Gastroesophageal sphincter (tissue), 4 donors: ENCODE measurements around the gene RNF111. TPM values are rescaled to one million over a fixed set of nuclear protein-coding genes. Genes with fewer than 3 reads are reported as not detected.
A peak's percentile ranks its signal among the peaks of the same experiment; 100 is the strongest.

Experiments used
- ATAC-seq: fragments of 150-250 bp; one replicate; pipeline ENCODE4 v1.9.1; 2016; ENCODE audit warnings: mild to moderate bottlenecking, moderate library complexity
- H3K27ac ChIP-seq, 4 donors: fragments of 200-600 bp; sonication (generic) in 3 of 4; 1 replicate in 3 of 4; 2 replicates in 1 of 4; pipeline ENCODE4 v1.5.1; 2016 to 2019
- H3K27me3 ChIP-seq: fragments of 200-600 bp; sonication (generic); one replicate; pipeline ENCODE4 v1.5.1; 2019
- H3K36me3 ChIP-seq, 2 donors: fragments of 200-600 bp; sonication (generic); one replicate each; pipeline ENCODE4 v1.5.1; 2019; ENCODE audit warnings: control low read depth in 1 of 2
- H3K4me1 ChIP-seq, 3 donors: fragments of 200-600 bp; sonication (generic); 1 replicate in 2 of 3; 2 replicates in 1 of 3; pipeline ENCODE4 v1.5.1; 2016 to 2019; ENCODE audit warnings: control low read depth in 2 of 3
- H3K4me3 ChIP-seq, 2 donors: fragments of 200-600 bp; sonication (generic); one replicate each; pipeline ENCODE4 v1.5.1; 2019; ENCODE audit warnings: mild to moderate bottlenecking in 1 of 2, moderate library complexity in 1 of 2
- H3K9me3 ChIP-seq, 3 donors: fragments of 200-600 bp; sonication (generic); one replicate each; pipeline ENCODE4 v1.5.1; 2017 to 2019; ENCODE audit warnings: control low read depth in 2 of 3
- EP300 ChIP-seq: sonication (generic); formaldehyde crosslinking; IDR thresholded peaks from one replicate; pipeline ENCODE4 v1.6.1; 2017; ENCODE audit warnings: antibody characterized with exemption, mild to moderate bottlenecking
- POLR2A ChIP-seq, 2 donors: fragments of 450-650 bp; IDR thresholded peaks; one replicate each; pipeline ENCODE4 v1.6.1; 2017; ENCODE audit warnings: antibody characterized with exemption in 2 of 2, mild to moderate bottlenecking in 2 of 2, moderate library complexity in 1 of 2
- POLR2AphosphoS5 ChIP-seq: sonication (generic); formaldehyde crosslinking; IDR thresholded peaks from one replicate; pipeline ENCODE4 v1.6.1; 2017; ENCODE audit warnings: antibody characterized with exemption
- WGBS, 2 donors: methylation state at CpG; one replicate each; pipeline ENCODE4 v1.1.5; 2018; ENCODE audit warnings: low coverage in 1 of 2; 5-methylcytosine and 5-hydroxymethylcytosine counted together
- total RNA-seq, 4 donors: library from RNA; depleted of rRNA; stranded (reverse); fragments of >200 nt; gene quantifications; one replicate each; pipeline ENCODE4 v1.1.0, GENCODE V29; 2016
- TF ChIP-seq, protein P1 (sequence below), 4 experiments: fragments of 200-600 bp in 2 of 4; fragments of 450-650 bp in 2 of 4; sonication (generic) in 1 of 4; IDR thresholded peaks; one replicate each; pipeline ENCODE4 v1.5.1; 2017 to 2019; ENCODE audit warnings: antibody characterized with exemption in 4 of 4, mild to moderate bottlenecking in 2 of 4, moderate library complexity in 2 of 4

The RNF111 gene
- total RNA-seq, 4 donors from 2014 or later, result 17.5 to 20.4 (median 18.5) TPM

DNA sequence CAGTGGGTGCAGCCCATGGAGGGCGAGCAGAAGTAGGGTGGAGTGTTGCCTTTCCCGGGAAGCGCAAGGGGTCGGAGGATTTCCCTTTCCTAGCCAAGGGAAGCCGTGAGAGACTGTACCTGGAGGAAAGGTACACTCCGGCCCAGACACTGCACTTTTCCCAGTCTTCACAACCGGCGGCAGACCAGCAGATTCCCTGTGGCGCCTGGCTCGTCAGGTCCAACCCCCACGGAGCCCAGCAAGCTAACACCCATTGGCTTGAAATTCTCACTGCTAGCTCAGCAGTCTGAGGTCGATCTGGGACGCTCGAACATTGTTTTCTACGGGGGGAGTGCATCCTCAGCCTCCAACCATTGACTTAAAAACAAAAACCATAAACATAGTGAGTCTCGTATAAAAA is 144.0 kb downstream of the RNF111 start:
- ATAC-seq, result no peak
- Histone ChIP-seq H3K9me3 (peaks cover 0 to 7% (median 0%) of the 10 kb centered on the region in 3 donors), H3K36me3 (peaks cover 0 to 23% of the 10 kb centered on the region in 2 donors), H3K27me3 (no peaks in the 10 kb centered on the region), H3K27ac (no peak overlapping the region), H3K4me1 (no peaks in the 10 kb centered on the region), H3K4me3 (no peak overlapping the region)
- 93 to 97% methylated on average over 2 to 7 of the region's 16 CpGs for WGBS, 2 donors
- TF ChIP-seq EP300 (no peak), POLR2A (IDR thresholded peaks at IDR 0.05) (no peak), POLR2AphosphoS5 (no peak)
- TF ChIP-seq, protein P1, sequence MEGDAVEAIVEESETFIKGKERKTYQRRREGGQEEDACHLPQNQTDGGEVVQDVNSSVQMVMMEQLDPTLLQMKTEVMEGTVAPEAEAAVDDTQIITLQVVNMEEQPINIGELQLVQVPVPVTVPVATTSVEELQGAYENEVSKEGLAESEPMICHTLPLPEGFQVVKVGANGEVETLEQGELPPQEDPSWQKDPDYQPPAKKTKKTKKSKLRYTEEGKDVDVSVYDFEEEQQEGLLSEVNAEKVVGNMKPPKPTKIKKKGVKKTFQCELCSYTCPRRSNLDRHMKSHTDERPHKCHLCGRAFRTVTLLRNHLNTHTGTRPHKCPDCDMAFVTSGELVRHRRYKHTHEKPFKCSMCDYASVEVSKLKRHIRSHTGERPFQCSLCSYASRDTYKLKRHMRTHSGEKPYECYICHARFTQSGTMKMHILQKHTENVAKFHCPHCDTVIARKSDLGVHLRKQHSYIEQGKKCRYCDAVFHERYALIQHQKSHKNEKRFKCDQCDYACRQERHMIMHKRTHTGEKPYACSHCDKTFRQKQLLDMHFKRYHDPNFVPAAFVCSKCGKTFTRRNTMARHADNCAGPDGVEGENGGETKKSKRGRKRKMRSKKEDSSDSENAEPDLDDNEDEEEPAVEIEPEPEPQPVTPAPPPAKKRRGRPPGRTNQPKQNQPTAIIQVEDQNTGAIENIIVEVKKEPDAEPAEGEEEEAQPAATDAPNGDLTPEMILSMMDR (IDR thresholded peaks at IDR 0.05), result no peak

DNA sequence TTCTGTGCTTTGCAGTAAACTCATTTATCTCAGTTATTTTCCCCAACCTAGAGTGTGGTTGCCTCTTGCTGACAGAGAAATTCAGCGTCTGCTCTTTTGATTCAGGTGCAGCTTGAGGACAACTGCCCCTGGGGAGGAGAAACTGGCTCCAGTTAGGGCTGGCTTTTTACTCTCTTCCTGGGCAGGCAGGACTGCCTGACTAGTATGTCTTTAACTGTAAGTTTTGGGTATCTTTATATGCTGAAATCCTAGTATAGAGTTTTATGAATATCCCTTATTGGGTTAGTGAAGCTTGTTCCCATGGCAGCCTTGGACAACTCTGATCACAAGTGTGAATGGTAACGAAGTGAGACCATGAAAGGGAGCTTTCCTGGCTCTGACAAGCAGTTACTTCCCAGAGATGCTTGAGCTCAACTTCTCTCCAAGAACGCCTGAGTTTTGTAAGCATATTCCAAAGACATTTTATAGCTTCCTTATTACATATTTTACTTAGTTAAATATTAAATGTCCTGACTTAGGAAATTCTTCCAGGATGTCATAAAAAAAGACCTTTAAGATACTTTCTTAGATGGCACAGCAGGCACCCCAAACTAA is 144.6 kb downstream of the RNF111 start:
- H3K36me3 ChIP-seq, result peaks cover 0 to 30% of the 10 kb centered on the region in 2 donors
- no peaks in the 10 kb centered on the region for H3K27me3 ChIP-seq
- no peak overlapping the region for H3K27ac ChIP-seq
- 84 to 95% methylated on average over 3 of the region's 3 CpGs for WGBS, 2 donors
- no peak overlapping the region for H3K4me3 ChIP-seq
- H3K4me1 ChIP-seq, result no peaks in the 10 kb centered on the region
- H3K9me3 ChIP-seq, result peaks cover 0 to 1% (median 0%) of the 10 kb centered on the region in 3 donors
- no peak for TF ChIP-seq POLR2A (IDR thresholded peaks at IDR 0.05)
- TF ChIP-seq EP300, result no peak
- TF ChIP-seq POLR2AphosphoS5, result no peak
- TF ChIP-seq, protein P1 (IDR thresholded peaks at IDR 0.05), result no peak
- no peak for ATAC-seq

DNA sequence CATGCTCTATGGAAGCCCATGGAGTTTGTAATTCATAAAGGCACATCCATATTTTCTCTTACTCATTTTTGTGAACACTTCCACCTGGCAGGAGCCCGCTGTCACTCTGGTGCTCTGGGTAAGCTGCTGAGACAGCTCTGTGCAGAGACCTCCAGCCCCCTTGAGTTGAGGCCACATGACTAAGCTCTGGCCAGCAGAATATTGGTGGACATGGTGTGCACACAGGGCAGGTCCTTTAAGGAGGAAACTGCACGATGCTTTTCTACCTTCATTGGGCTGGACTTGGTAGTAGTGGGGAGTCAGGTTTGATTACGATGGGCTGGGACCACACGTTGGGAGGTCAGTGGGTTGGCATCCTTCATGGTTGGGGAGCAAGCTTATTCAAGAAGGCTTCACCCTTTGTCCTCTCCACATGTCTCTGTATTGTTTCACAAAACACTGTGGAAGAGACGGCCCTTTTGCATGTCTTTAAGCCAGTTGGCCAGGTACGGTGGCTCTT is 146.5 kb downstream of the RNF111 start:
- no peak overlapping the region for H3K4me3 ChIP-seq
- no peaks in the 10 kb centered on the region for H3K9me3 ChIP-seq
- no peaks in the 10 kb centered on the region for H3K4me1 ChIP-seq
- peaks cover 0 to 49% of the 10 kb centered on the region in 2 donors for H3K36me3 ChIP-seq
- no peaks in the 10 kb centered on the region for H3K27me3 ChIP-seq
- H3K27ac ChIP-seq, result no peak overlapping the region
- ATAC-seq, result no peak
- WGBS, 2 donors, result 90 to 100% methylated on average over 1 to 2 of the region's 6 CpGs
- TF ChIP-seq EP300, result no peak
- TF ChIP-seq POLR2A (IDR thresholded peaks at IDR 0.05), result no peak
- TF ChIP-seq, protein P1 (IDR thresholded peaks at IDR 0.05), result no peak
- no peak for TF ChIP-seq POLR2AphosphoS5

DNA sequence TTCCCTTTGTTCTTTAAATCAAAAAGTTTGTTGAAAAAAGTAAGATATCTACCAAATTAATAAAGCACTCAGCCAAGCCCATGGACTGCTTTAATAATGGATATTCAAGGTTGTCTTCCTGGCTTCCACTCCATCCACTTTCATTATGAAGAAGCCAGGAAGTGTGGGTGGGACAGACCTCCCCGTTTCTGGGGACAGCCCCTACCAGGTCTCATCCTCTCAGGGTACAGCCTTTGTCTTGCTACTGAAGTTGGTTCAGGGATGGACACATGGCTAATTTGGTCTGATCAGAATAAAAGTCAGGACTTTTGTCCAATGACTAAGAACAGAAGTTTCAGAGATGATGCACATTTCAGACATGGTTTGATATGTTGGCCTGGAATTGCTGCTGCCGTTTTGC is 150.1 kb downstream of the RNF111 start:
- TF ChIP-seq POLR2A (IDR thresholded peaks at IDR 0.05), result no peak
- TF ChIP-seq, protein P1 (IDR thresholded peaks at IDR 0.05), result no peak
- no peaks in the 10 kb centered on the region for H3K4me1 ChIP-seq
- WGBS, 2 donors, result 50 to 83% methylated on average over 1 to 2 of the region's 2 CpGs
- no peaks in the 10 kb centered on the region for H3K27me3 ChIP-seq
- H3K9me3 ChIP-seq, result no peaks in the 10 kb centered on the region
- no peak for ATAC-seq
- H3K36me3 ChIP-seq, result peaks cover 0 to 64% of the 10 kb centered on the region in 2 donors
- H3K27ac ChIP-seq, result no peak overlapping the region
- no peak overlapping the region for H3K4me3 ChIP-seq

DNA sequence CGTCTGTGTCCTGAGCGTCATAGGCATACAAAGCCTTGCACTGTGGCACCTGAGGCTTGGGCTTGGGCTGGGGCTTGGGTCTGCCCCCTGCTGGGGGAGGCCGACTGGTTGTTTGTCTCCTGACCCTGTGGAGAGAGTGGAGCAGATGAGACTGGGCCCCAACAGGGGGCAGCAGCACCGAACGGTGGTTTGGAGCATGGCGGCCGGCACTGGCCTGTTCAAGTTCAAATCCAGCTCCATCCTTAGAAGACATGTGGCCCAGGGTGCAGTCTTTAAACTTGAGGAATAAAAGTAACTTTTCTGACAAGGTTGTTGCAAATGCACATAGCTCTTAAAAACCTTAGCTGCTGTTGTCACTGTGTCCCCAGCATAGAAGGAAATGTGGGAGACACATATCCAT is 150.8 kb downstream of the RNF111 start:
- ATAC-seq, result no peak
- peaks cover 0 to 67% of the 10 kb centered on the region in 2 donors for H3K36me3 ChIP-seq
- TF ChIP-seq, protein P1 (IDR thresholded peaks at IDR 0.05), result peak in 3 of 4 experiments; percentile 15 to 47 (median 25)
- TF ChIP-seq POLR2AphosphoS5, result no peak

More for the DNA sequence above, 150.8 kb downstream of the RNF111 start:
- Histone ChIP-seq H3K4me3 (no peak overlapping the region), H3K27ac (no peak overlapping the region), H3K27me3 (no peaks in the 10 kb centered on the region), H3K9me3 (no peaks in the 10 kb centered on the region), H3K4me1 (no peaks in the 10 kb centered on the region)
- WGBS, 2 donors, result 100% methylated on average over 2 of the region's 7 CpGs; no CpG with 5 or more reads in 1 of the 2 donors
